Naive thymus-derived CD4-positive, alpha-beta T cell (primary cell): ENCODE results near the gene ZNF469. TPM values are rescaled to one million over a fixed set of nuclear protein-coding genes. Genes with fewer than 3 reads are reported as not detected.

ENCODE experiments used
- polyA plus RNA-seq, 2 donors: library from polyadenylated mRNA; unstranded; fragments of 300-500 nt; fragmentation: Illumina TruSeq; gene quantifications; one replicate each; pipeline ENCODE4 v1.2.3, GENCODE V29; 2021
- total RNA-seq, 6 experiments: library from RNA in 5 of 6; stranded (reverse) in 5 of 6; gene quantifications; 1 replicate in 5 of 6; 2 replicates in 1 of 6; pipeline ENCODE4 v1.2.3 and lab custom pipeline; 2021 to 2026

ZNF469 gene
- total and polyA plus RNA-seq, 7 experiments from 2014 or later = 0.07 to 1.6 (median 1.1) TPM; not detected in 1

Other genes starting within 250 kb of the ZNF469 start
- 10 to 100 TPM; 13.2 to 28.1 (median 18.1) TPM for gene ZFPM1, start 70.3 kb downstream of the ZNF469 start, total RNA-seq
- gene ZFPM1, start 70.3 kb downstream of the ZNF469 start, polyA plus RNA-seq = under 1 TPM; 0.15 to 0.16 TPM
- gene ZC3H18, start 187.4 kb downstream of the ZNF469 start, total RNA-seq = 10 to 100 TPM; 74.0 to 97.8 (median 82.6) TPM
- gene ZC3H18, start 187.4 kb downstream of the ZNF469 start, polyA plus RNA-seq = 10 to 100 TPM; 11.0 to 23.9 TPM